RCC 7860 (cell line): ENCODE data around the gene MYL7.

Experiments
- DNase-seq: peaks from one replicate; pipeline ENCODE4 v3.0.0-alpha.2; 2015; ENCODE audit warnings: low spot score
- FAIRE-seq: peaks from 2 replicates; lab custom pipeline; 2012; peaks lifted over from hg19 to GRCh38; lab: Jason Lieb, UNC

MYL7 gene

DNA sequence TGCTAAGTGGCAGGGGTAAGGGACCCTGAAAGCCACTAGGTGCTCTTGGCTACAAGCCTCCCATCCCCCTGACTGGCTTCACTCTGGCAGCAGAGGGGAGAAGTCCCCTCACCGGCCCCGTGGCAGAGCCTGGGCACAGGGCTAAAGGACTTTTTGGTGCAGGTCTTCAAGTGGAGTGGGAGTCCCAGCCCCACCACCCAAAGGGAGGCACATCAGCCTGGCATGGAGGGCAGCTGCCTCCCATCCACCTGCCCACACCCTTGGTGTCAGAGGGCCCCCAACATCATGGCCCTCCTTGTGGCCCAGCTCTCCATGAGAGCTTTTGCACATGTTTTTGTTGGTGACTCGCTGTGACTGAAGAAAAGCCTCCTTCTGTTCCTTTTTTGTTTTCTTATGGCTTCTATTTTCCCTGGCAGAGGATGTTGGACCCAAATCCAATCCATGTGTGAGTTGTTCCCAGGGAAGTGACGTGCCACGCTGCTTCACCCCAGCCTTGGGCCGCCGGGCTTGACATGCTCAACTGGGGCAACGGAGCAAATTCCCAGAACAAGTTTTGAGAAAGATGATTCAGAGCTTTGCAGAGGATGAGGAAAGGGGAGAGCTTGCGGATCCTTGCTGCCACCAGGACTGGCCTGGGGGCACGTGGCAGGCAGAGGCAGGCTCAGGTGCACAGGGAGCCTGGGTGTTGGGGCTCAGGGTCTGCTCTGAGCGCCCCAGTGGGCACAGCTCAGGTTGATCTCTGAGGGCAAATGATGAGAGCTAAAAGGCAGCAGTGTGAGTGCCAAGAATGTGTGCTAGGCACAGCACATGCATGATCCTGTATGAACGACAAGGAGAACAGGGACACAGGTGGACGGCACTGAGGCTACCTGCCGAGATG is 38.9 kb downstream of the MYL7 start:
- DNase-seq (no peak), FAIRE-seq (no peak)

DNA sequence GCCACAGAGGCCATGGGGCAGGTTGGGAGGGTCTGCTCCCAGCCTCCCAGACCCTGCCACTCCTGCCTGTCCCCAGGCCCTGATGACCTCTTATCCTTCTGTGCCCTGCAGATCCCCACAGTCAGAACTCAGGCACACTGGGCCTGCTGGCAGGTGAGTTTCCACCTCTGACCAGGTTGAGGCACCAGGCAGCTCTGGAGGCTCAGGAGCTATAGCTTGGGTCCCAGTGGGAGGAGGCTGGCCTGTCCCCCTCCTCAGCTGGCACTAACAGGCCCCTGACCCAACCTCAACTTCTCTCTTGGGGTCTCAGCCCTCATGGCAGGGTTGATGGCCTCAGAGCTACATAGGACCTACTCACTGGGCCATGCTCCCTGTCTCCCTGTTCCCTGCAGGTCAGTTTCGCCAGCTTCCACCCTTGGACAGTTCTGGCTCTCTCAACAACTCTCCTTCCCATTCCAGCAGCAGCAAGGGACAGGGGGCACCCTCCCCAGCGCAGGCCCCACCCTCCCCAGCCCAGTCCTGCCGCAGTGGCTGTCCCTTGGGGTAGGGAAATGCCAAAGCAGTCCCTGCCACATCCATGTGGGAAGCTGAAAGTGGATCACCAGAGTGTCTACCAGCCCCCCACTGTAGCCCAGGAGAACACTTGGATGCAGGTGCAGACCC is 39.7 kb downstream of the MYL7 start:
- DNase-seq (no peak), FAIRE-seq (no peak)

DNA sequence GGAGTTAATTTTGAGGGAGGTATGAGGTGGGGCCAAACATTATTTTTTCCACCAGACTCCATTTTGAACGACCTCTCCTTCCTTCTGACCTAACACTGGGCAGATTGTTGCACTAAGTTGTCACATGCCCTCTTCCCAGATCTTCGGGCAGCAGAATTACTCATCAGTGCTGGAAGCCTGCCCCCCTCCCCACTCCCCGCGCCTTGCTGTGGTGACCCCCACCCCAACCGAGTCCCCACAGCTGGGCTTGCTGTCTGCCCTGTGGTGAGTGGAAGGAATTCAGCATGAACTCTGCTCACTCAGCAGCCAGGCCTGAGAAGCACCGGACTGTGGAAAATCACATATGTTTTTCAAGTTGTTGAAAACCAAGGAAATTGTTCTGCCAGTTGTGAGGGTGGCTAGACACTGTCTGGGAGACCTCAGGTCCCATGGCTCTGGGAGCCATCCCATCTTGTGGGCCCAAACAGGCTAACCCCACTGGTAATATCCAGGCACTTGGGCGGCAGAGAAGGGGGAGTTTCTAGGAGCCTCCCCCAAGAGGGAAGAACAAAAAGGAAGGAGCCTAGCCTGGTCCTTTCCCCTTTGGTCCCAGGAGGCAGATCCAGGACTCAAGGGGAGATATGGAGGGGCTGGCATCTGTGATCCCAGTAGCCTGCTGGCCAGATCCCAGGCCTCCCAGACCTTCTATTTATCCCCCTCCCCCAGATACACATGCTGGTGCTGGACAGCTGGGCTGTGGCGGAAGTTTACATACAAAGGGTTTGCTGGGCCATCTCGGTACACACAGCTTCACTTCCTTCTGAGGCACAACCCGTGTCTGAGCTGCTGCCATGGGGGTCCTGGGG is 40.5 kb downstream of the MYL7 start:
- no peak for FAIRE-seq
- peak; percentile 59 for DNase-seq

DNA sequence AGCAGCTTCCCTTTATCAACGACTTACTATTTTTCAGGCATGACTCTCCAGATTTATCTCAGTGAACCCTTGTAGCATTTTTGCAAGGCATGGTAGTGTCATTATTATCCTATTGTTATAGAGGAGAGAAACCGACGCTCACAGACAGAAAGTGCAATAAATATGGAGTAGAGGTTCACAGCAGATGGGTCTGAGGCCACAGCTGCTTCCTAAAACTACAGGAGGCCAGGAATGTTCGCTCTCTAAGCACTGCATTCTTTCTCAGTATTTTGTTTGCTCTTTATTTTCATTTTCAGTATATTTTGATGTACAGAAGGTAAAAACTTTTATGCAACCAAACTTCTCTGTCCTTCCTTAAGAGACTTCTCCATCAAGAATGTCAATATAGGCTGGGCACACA is 41.5 kb downstream of the MYL7 start:
- FAIRE-seq (no peak), DNase-seq (no peak)

DNA sequence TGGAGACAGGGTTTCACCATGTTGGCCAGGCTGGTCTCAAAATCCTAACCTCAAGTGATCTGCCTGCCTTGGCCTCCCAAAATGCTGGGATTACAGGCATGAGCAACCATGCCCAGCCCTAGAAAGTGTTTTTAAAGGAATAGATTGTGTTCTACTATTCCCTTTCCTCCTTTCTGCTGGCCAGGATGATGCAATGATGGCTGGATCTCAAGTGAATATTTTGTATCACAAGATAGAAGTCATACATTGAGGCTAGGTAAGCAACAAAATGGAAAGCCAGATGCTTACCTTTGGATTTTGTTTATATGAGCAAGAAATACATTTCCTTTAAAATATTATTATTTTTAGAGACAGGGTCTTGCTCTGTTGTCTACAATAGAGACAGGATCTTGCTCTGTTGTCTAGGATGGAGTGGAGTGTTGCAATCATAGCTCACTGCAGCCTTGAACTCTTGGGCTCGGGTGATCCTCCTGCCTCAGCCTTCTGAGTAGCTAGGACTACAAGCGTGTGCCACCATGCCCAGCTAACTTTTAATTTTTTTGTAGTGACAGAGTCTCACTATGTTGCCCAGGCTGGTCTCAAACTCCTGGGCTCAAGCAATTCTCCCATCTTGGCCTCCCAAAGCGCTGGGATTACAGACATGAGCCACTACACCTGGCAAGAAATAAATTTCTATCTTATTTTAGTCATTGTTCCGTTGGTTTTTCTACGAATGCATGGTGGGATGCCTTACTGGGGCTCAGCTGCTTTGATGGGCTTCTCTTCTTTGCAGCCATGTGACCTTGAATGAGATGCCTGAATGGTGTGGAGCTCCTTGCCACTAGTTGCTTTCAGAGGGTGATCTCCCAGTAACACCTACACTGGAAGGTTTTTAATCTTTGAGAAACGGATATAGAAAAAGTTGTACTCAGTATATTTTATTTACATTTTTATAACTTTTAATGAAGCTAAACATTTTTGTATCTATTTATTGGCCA is 42.8 kb downstream of the MYL7 start:
- no peak for FAIRE-seq
- no peak for DNase-seq

DNA sequence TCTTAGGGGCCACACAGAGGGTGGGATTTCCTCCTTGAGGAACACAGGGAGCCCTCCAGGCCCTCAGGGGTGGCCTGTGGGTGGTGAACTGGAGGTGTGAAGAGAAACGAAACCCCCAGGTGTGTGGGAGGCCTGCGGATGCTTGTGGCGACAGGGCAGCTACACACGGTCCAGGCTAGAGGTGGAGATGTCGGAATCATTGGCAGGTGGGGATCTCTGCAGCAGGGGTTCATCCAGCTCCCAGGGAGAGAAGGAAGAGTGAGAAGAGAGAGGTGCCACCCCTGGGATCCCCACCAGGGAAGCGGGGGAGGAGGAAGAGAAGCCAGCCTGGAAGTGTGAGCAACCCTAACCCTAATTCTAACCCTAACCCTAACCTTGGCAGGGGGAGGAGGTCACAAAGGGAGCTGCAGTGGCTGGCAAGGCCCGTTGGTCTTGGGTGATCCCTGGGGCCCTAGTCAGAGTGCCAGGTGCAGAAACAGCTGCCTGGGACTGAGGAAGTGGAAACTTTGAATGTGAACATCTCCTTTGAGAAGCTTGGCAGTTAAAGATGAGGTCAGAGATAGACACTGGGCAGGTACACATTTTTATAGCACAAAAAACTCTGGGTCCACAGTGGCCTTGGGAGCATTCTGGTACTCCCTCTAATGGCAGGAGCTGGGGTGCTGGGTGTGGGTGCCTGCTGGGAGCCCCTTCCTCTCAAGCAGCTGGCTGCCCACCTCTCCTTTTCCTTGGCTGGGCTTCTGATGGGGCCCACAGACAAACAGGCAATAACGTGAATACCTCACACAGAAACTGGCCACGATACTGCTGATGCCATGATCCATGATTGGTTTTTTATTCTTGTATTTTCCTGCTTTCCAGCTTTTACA is 43.8 kb downstream of the MYL7 start:
- FAIRE-seq (no peak), DNase-seq (no peak)

DNA sequence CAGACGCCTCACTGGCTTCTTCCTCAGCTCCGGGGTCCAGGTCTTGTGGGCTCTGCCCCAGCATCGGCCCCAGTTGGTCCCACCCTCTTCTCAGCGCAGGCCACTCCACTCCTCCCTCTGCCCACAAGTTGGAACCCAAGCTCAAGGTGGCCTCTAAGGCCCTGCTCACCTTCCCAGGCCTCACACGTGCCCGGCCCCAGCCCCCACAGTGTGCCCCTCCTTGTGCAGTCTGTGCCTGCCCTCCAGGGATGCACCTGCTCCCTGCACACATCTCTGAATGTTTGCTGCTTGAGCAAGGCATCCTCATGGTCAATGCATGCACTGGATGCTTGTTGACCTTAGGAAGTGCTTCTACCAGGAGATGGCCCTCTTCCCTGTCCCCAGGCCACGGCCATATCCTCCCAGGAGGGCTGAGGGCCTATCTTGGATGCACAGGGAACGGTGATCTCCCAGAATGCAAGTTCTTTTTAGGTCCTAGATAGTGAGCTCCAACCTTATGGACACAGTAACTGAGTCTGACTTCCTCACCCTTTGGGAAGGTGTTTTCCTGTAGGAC is 44.7 kb downstream of the MYL7 start:
- FAIRE-seq: no peak
- no peak for DNase-seq

DNA sequence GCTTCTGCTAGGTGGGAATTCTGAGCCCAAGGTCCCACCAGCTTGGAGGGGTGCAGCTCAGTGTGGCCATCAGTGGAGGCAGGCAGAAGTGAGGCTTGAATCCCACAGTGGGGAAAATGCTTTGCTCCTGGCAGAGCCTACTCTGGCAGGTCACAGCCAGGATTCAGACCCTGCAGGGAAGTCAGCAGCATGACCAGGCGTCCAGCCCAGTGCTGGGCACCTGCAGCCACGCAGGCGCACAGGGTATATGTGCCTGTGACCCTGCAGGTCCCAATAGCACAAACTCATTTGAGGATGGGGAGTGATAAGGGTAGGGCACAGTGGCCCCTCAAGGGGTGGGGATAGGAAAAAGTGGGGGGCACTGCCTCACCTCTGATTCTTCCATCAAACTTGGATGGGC is 45.4 kb downstream of the MYL7 start:
- FAIRE-seq (no peak), DNase-seq (no peak)

DNA sequence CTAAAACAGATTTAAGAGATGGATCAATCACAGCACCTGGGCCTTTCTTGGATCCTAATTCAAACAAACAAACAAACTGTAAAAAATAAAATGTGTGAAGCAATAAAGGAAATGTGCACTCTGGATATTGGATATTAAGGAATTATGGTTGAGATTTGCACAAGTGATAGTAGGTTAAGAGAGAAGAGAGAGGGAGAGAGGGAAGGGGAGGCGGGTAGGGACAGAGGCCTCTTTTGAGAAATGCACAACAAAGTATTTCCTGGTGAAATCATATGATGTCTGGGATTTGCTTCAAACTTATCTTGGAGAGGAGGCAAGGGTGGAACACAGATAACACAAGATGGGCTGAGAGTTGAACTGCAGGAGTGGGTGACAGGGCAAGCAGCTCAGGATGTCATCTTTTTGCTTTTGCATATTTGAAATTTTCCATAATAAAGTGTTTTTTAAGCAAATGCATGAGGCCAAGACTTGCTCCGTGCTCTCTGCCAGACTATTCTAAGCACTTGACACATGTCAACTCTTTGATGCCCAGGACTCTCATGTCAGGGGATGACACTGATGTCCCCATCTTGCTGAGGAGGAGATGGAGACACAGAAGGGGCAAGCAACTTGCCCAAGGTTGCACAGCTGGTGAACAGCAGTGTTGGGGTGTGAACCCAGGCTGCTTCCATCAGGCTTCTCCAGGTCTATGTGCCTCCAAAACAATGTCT is 46.1 kb downstream of the MYL7 start:
- DNase-seq (no peak), FAIRE-seq (no peak)

DNA sequence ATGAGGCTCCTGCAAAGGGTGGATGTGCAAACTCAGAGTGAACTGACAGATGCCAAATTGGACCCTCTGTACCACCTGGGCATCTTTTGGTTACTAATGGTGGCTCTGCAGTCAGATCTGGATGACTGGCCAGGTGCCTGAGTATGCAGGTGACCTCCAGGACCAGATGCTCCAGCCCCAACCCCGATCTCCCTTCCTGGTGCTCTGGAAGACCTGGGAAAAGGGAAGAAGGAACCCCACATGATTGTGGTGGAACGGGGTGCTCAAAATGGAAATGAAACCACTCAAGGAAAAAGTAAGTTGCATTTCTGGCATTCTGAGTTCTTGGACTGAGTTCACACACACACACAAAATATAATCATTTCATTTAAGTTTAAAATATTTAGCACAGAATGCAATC is 46.8 kb downstream of the MYL7 start:
- DNase-seq: no peak
- FAIRE-seq: no peak

DNA sequence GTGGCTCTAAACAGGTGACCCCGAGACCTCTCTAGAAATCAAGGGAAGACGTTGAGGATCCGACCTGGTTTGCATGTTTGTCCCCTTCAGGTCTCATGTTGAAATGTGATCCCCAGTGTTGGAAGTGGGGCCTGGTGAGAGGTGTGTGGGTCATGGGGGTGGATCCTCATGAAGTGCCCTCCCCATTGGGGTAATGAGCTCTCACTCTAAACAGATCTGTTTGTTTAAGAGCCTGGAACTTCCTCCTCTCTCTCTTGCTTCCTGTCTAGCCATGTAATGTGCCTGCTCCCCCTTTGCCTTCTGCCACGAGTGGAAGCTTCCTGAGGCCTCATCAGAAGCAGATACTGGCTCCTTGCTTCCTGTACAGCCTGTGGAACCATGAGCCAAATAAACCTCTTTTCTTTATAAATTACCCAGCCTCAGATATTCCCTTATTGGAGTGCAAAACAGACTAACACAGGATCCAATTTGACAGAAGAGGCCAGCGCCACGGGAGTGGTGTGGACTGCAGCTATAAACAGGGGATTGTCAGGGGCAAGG is 48.0 kb downstream of the MYL7 start:
- no peak for DNase-seq
- FAIRE-seq: no peak
